Neural cell (in vitro differentiated cells): ENCODE data around the gene ANO9.

Source experiments
- CTCF ChIP-seq: fragments of 450-650 bp; IDR thresholded peaks from 2 replicates; pipeline ENCODE4 v1.5.1; 2014; ENCODE audit warnings: antibody characterized with exemption, mild to moderate bottlenecking, moderate library complexity; ENCODE audit not compliant: poor library complexity, severe bottlenecking
- EP300 ChIP-seq: fragments of 450-650 bp; conservative IDR thresholded peaks from 2 replicates; pipeline ENCODE4 v1.6.1; 2014; ENCODE audit warnings: antibody characterized with exemption, mild to moderate bottlenecking, moderate library complexity; ENCODE audit not compliant: poor library complexity, severe bottlenecking
- POLR2AphosphoS5 ChIP-seq: IDR thresholded peaks from 2 replicates; pipeline ENCODE4 v1.6.1; 2012
- REST ChIP-seq: IDR thresholded peaks from 2 replicates; pipeline ENCODE4 v1.6.1; 2012; ENCODE audit warnings: borderline replicate concordance

GRCh38 chr11:473415-473814 is 31.6 kb upstream of the ANO9 start:
- no peak for TF ChIP-seq CTCF
- TF ChIP-seq REST, result no peak
- TF ChIP-seq POLR2AphosphoS5, result no peak
- no peak for TF ChIP-seq EP300
